ENCODE results near the gene TRIM29. TPM values are rescaled to one million over a fixed set of nuclear protein-coding genes. Genes with fewer than 3 reads are reported as not detected.

Gene TRIM29
- total and polyA plus RNA-seq, 2 experiments from 2014 or later, result not detected

GRCh38 chr11:120153221-120153620 lies 15.3 kb upstream of the TRIM29 start:
- DNase-seq (ENCODE audit: low read depth in 1 of 2, low spot score in 1 of 2), result no peak
- no peak overlapping the region for H3K27ac ChIP-seq
- no peaks in the 10 kb centered on the region for H3K9me3 ChIP-seq (ENCODE audit: low read depth)
- H3K27me3 ChIP-seq, result no peaks in the 10 kb centered on the region
- TF ChIP-seq CTCF (IDR thresholded peaks at IDR 0.05; ENCODE audit: low read depth, low read length), result no peak
- no peaks in the 10 kb centered on the region for H3K36me3 ChIP-seq
- no peaks in the 10 kb centered on the region for H3K4me1 ChIP-seq (ENCODE audit: low read depth)
- H3K4me3 ChIP-seq, result no peak overlapping the region

- H3K36me3 ChIP-seq, result no peaks in the 10 kb centered on the region
- peak in 1 of 2 donors; percentile 63 for DNase-seq (ENCODE audit: low read depth in 1 of 2, low spot score in 1 of 2)
- no peaks in the 10 kb centered on the region for H3K4me1 ChIP-seq (ENCODE audit: low read depth)
- TF ChIP-seq CTCF (IDR thresholded peaks at IDR 0.05; ENCODE audit: low read depth, low read length), result no peak
- no peaks in the 10 kb centered on the region for H3K9me3 ChIP-seq (ENCODE audit: low read depth)
- H3K4me3 ChIP-seq, result no peak overlapping the region
- H3K27me3 ChIP-seq, result no peaks in the 10 kb centered on the region
- H3K27ac ChIP-seq, result no peak overlapping the region
Observed at GRCh38 chr11:120151536-120151935, 13.6 kb upstream of the TRIM29 start.

GRCh38 chr11:120149246-120149645 lies 11.3 kb upstream of the TRIM29 start:
- Histone ChIP-seq H3K9me3 (ENCODE audit: low read depth) (no peaks in the 10 kb centered on the region), H3K27ac (no peak overlapping the region)

GRCh38 chr11:120147950-120148270 lies 10.0 kb upstream of the TRIM29 start:
- H3K27ac ChIP-seq, result no peak overlapping the region
- H3K9me3 ChIP-seq (ENCODE audit: low read depth), result no peaks in the 10 kb centered on the region
- no peaks in the 10 kb centered on the region for H3K36me3 ChIP-seq
- peaks cover 6% of the 10 kb centered on the region for H3K27me3 ChIP-seq
- DNase-seq (ENCODE audit: low read depth in 1 of 2, low spot score in 1 of 2), result no peak
- no peak for TF ChIP-seq CTCF (IDR thresholded peaks at IDR 0.05; ENCODE audit: low read depth, low read length)
- H3K4me1 ChIP-seq (ENCODE audit: low read depth), result no peaks in the 10 kb centered on the region
- H3K4me3 ChIP-seq, result no peak overlapping the region

More at GRCh38 chr11:120149246-120149645, 11.3 kb upstream of the TRIM29 start:
- Histone ChIP-seq H3K36me3 (no peaks in the 10 kb centered on the region), H3K4me1 (ENCODE audit: low read depth) (no peaks in the 10 kb centered on the region), H3K4me3 (no peak overlapping the region), H3K27me3 (peaks cover 6% of the 10 kb centered on the region)
- no peak for DNase-seq (ENCODE audit: low read depth in 1 of 2, low spot score in 1 of 2)
- no peak for TF ChIP-seq CTCF (IDR thresholded peaks at IDR 0.05; ENCODE audit: low read depth, low read length)

GRCh38 chr11:120147094-120147949 lies 9.4 kb upstream of the TRIM29 start:
- H3K4me3 ChIP-seq, result no peak overlapping the region
- H3K36me3 ChIP-seq, result no peaks in the 10 kb centered on the region
- DNase-seq (ENCODE audit: low read depth in 1 of 2, low spot score in 1 of 2), result no peak
- TF ChIP-seq CTCF (IDR thresholded peaks at IDR 0.05; ENCODE audit: low read depth, low read length), result no peak
- no peak overlapping the region for H3K27ac ChIP-seq
- no peaks in the 10 kb centered on the region for H3K9me3 ChIP-seq (ENCODE audit: low read depth)
- peaks cover 6% of the 10 kb centered on the region for H3K27me3 ChIP-seq
- H3K4me1 ChIP-seq (ENCODE audit: low read depth), result no peaks in the 10 kb centered on the region

Data from cardiac muscle cell (in vitro differentiated cells and primary cell).